ENCODE data around the gene NOX3. TPM values are rescaled to one million over a fixed set of nuclear protein-coding genes. Genes with fewer than 3 reads are reported as not detected.
"Not testable (repeated sequence)": the region's sequence is repeated elsewhere in the genome, so short reads cannot be mapped to it uniquely, and the experiment has no call there.

The NOX3 gene
- total and polyA plus RNA-seq, 10 of the 15 experiments (the other 5 are each of a cell fraction or from before 2014, with no cell fraction given): not detected

- Histone ChIP-seq H4K20me1 (ENCODE audit: control insufficient read depth, insufficient read depth) (no peaks in the 10 kb centered on the region), H3K9me3 (replicated peaks; ENCODE audit: control insufficient read depth, insufficient read depth, low read length) (peaks cover 8% of the 10 kb centered on the region; the same call in 2 of the 3 replicates), H3K4me3 (no peak overlapping the region), H3K4me2 (ENCODE audit: control insufficient read depth, insufficient read depth) (no peak overlapping the region), H3K79me2 (ENCODE audit: control insufficient read depth, insufficient read depth, low read length) (no peaks in the 10 kb centered on the region), H3K27ac (ENCODE audit: control insufficient read depth, insufficient read depth) (no peak overlapping the region), H3K4me1 (ENCODE audit: control insufficient read depth, insufficient read depth, low read length) (no peaks in the 10 kb centered on the region), H3K9ac (ENCODE audit: control insufficient read depth, insufficient read depth, low read length) (no peak overlapping the region), H2AFZ (ENCODE audit: control insufficient read depth, low read depth, low read length) (no peak overlapping the region), H3K36me3 (ENCODE audit: control insufficient read depth in 2 of 2, insufficient read depth in 2 of 2, low read length in 1 of 2) (no peaks in the 10 kb centered on the region), H3K27me3 (replicated peaks in 1 of 2; ENCODE audit: control insufficient read depth in 2 of 2, insufficient read depth in 2 of 2, low read length in 1 of 2) (no peaks in the 10 kb centered on the region)
- ATAC-seq (no peak), DNase-seq (ENCODE audit: low read depth, low spot score) (no peak), FAIRE-seq (no peak)
- RAD21 ChIA-PET (ENCODE audit: unreplicated experiment): interaction anchor here (1.0 kb wide), 1 partner anchor 91 kb away, joined by 3 read pairs; no protein-coding TSS in a partner anchor
- WGBS (ENCODE audit: insufficient coverage, insufficient replicate concordance, low lambda C conversion rate, missing lambda C conversion rate): 0% methylated on average over 1 of the region's 1 CpG
- SMC1A ChIA-PET (ENCODE audit: uncharacterized antibody, unreplicated experiment): interaction anchor here (1.7 to 2.2 kb wide), 2 partner anchors 14 to 68 kb away, joined by 5 to 6 read pairs; no protein-coding TSS in a partner anchor
- in situ Hi-C loops (cut with MboI) (no loop called here), intact Hi-C loops (cut with micrococcal nuclease; ENCODE audit: unreplicated experiment) (no loop called here)
- BruUV-seq (replicated peaks): no TSS peak
- TF ChIP-seq CHD2 (IDR thresholded peaks at IDR 0.05; ENCODE audit: borderline replicate concordance, low read depth, low read length) (no peak), MXI1 (IDR thresholded peaks at IDR 0.05; ENCODE audit: low read depth, low read length) (no peak), LARP7 (IDR thresholded peaks at IDR 0.05) (no peak), WRNIP1 (IDR thresholded peaks at IDR 0.05; ENCODE audit: borderline replicate concordance, low read depth, low read length) (no peak), PAX8 (IDR thresholded peaks at IDR 0.05) (no peak), POLR2A (IDR thresholded peaks at IDR 0.05; ENCODE audit: low read depth, low read length) (no peak), FOXK2 (IDR thresholded peaks at IDR 0.05) (no peak), HCFC1 (IDR thresholded peaks at IDR 0.05; ENCODE audit: low read length) (no peak), SMAD1 (IDR thresholded peaks at IDR 0.05; ENCODE audit: low read depth, partially characterized antibody) (no peak), NKRF (conservative IDR thresholded peaks at IDR 0.05) (no peak), POLR2AphosphoS2 (IDR thresholded peaks at IDR 0.05; ENCODE audit: low read depth, low read length) (no peak), E4F1 (IDR thresholded peaks at IDR 0.05; ENCODE audit: borderline replicate concordance, partially characterized antibody) (no peak), TCF7 (IDR thresholded peaks at IDR 0.05; ENCODE audit: borderline replicate concordance) (no peak), CHD1 (IDR thresholded peaks at IDR 0.05; ENCODE audit: low read depth, low read length) (no peak), MTA2 (IDR thresholded peaks at IDR 0.05; ENCODE audit: low read depth) (no peak)
- POLR2A ChIA-PET: no interaction called here
- CTCF ChIA-PET: no interaction called here
These were observed 17.2 kb upstream of the NOX3 start for GRCh38 chr6:155472886-155473285.

- H3K9me3 ChIP-seq (replicated peaks; ENCODE audit: control insufficient read depth, insufficient read depth, low read length); RAD21 ChIA-PET (ENCODE audit: unreplicated experiment); H3K4me2 ChIP-seq (ENCODE audit: control insufficient read depth, insufficient read depth); CTCF ChIA-PET; H3K27ac ChIP-seq (ENCODE audit: control insufficient read depth, insufficient read depth); H3K79me2 ChIP-seq (ENCODE audit: control insufficient read depth, insufficient read depth, low read length); H4K20me1 ChIP-seq (ENCODE audit: control insufficient read depth, insufficient read depth); in situ Hi-C loops (cut with MboI); H3K4me3 ChIP-seq; H3K36me3 ChIP-seq (ENCODE audit: control insufficient read depth in 2 of 2, insufficient read depth in 2 of 2, low read length in 1 of 2); POLR2A ChIA-PET; H3K4me1 ChIP-seq (ENCODE audit: control insufficient read depth, insufficient read depth, low read length); H2AFZ ChIP-seq (ENCODE audit: control insufficient read depth, low read depth, low read length); intact Hi-C loops (cut with micrococcal nuclease; ENCODE audit: unreplicated experiment); ATAC-seq; H3K9ac ChIP-seq (ENCODE audit: control insufficient read depth, insufficient read depth, low read length); FAIRE-seq; DNase-seq (ENCODE audit: low read depth, low spot score); BruUV-seq (replicated peaks); H3K27me3 ChIP-seq (replicated peaks in 1 of 2; ENCODE audit: control insufficient read depth in 2 of 2, insufficient read depth in 2 of 2, low read length in 1 of 2): not testable (repeated sequence)
- SMC1A ChIA-PET (ENCODE audit: uncharacterized antibody, unreplicated experiment): interaction anchor here (0.6 to 1.7 kb wide), 2 partner anchors 66 to 137 kb away, joined by 3 to 5 read pairs; no protein-coding TSS in a partner anchor
- WGBS (ENCODE audit: insufficient coverage, insufficient replicate concordance, low lambda C conversion rate, missing lambda C conversion rate): 60% methylated on average over 5 of the region's 5 CpGs
These were observed 15.5 kb upstream of the NOX3 start for GRCh38 chr6:155470979-155471616.
